ENCODE data around the gene ZNF275.

DNA sequence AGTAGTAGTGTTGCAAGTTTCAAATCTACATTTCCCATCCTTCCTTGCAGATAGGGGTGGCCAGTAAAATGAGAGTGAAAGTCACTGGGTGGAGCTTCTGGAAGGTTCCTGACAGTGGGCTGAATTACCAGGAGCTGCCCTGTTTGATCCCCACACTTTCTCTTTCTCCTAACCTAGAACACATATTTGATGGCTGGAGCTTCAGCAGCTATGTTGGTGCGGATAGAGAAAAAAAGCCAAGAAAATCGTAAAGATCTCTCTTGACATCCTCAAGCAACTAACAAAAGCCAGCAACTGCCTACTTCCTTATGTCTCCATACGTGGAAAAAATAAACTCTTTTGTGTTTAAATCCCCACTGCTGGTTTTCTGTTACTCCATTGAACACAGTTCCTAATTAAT, 32.2 kb downstream of the ZNF275 start:
- TF ChIP-seq, protein P1, sequence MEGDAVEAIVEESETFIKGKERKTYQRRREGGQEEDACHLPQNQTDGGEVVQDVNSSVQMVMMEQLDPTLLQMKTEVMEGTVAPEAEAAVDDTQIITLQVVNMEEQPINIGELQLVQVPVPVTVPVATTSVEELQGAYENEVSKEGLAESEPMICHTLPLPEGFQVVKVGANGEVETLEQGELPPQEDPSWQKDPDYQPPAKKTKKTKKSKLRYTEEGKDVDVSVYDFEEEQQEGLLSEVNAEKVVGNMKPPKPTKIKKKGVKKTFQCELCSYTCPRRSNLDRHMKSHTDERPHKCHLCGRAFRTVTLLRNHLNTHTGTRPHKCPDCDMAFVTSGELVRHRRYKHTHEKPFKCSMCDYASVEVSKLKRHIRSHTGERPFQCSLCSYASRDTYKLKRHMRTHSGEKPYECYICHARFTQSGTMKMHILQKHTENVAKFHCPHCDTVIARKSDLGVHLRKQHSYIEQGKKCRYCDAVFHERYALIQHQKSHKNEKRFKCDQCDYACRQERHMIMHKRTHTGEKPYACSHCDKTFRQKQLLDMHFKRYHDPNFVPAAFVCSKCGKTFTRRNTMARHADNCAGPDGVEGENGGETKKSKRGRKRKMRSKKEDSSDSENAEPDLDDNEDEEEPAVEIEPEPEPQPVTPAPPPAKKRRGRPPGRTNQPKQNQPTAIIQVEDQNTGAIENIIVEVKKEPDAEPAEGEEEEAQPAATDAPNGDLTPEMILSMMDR (IDR thresholded peaks at IDR 0.05) = no peak
- TF ChIP-seq POLR2A (IDR thresholded peaks at IDR 0.05) = no peak
- TF ChIP-seq POLR2AphosphoS5 (IDR thresholded peaks at IDR 0.05) = no peak
